ENCODE results near the gene EFNA1. TPM values are rescaled to one million over a fixed set of nuclear protein-coding genes. Genes with fewer than 3 reads are reported as not detected.

Gene EFNA1
- total RNA-seq, 2 experiments from 2014 or later: not detected

GRCh38 chr1:155123801-155124200, 3.9 kb upstream of the EFNA1 start:
- Histone ChIP-seq H3K79me2 (ENCODE audit: insufficient read depth, low read depth, low read length) (no peaks in the 10 kb centered on the region), H2AFZ (ENCODE audit: low read length) (no peak overlapping the region), H3K9me3 (ENCODE audit: low read length) (no peaks in the 10 kb centered on the region), H3K36me3 (ENCODE audit: insufficient read depth, low read length) (no peaks in the 10 kb centered on the region), H3K4me2 (ENCODE audit: low read length) (no peak overlapping the region), H3K27ac (ENCODE audit: low read depth, low read length, poor library complexity, severe bottlenecking) (no peak overlapping the region), H3K4me1 (ENCODE audit: insufficient read depth, low read length, poor library complexity, severe bottlenecking) (peaks cover 4% of the 10 kb centered on the region), H3K9me2 (ENCODE audit: insufficient read depth, low read length) (no peaks in the 10 kb centered on the region), H4K20me1 (ENCODE audit: insufficient read depth, low read length) (no peaks in the 10 kb centered on the region), H3K4me3 (ENCODE audit: low read depth, low read length, poor library complexity, severe bottlenecking) (no peak overlapping the region)
- BruUV-seq (replicated peaks): no TSS peak
- TF ChIP-seq, protein P1, sequence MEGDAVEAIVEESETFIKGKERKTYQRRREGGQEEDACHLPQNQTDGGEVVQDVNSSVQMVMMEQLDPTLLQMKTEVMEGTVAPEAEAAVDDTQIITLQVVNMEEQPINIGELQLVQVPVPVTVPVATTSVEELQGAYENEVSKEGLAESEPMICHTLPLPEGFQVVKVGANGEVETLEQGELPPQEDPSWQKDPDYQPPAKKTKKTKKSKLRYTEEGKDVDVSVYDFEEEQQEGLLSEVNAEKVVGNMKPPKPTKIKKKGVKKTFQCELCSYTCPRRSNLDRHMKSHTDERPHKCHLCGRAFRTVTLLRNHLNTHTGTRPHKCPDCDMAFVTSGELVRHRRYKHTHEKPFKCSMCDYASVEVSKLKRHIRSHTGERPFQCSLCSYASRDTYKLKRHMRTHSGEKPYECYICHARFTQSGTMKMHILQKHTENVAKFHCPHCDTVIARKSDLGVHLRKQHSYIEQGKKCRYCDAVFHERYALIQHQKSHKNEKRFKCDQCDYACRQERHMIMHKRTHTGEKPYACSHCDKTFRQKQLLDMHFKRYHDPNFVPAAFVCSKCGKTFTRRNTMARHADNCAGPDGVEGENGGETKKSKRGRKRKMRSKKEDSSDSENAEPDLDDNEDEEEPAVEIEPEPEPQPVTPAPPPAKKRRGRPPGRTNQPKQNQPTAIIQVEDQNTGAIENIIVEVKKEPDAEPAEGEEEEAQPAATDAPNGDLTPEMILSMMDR (conservative IDR thresholded peaks at IDR 0.05; ENCODE audit: low read length): no peak
- no peak for TF ChIP-seq EZH2phosphoT487 (IDR thresholded peaks at IDR 0.05; ENCODE audit: borderline replicate concordance, low read depth, low read length)
- DNase-seq (ENCODE audit: low spot score): no peak
- CTCF ChIA-PET (ENCODE audit: unreplicated experiment): no interaction called here
- POLR2A ChIA-PET: no interaction called here
- intact Hi-C loops (cut with micrococcal nuclease; ENCODE audit: unreplicated experiment): no loop called here

GRCh38 chr1:155124503-155125463, 2.9 kb upstream of the EFNA1 start:
- H3K79me2 ChIP-seq (ENCODE audit: insufficient read depth, low read depth, low read length): no peaks in the 10 kb centered on the region
- no peak overlapping the region for H3K4me2 ChIP-seq (ENCODE audit: low read length)
- no peaks in the 10 kb centered on the region for H3K36me3 ChIP-seq (ENCODE audit: insufficient read depth, low read length)
- no peak for DNase-seq (ENCODE audit: low spot score)
- H3K27ac ChIP-seq (ENCODE audit: low read depth, low read length, poor library complexity, severe bottlenecking): no peak overlapping the region
- H2AFZ ChIP-seq (ENCODE audit: low read length): no peak overlapping the region
- TF ChIP-seq, protein P1 (conservative IDR thresholded peaks at IDR 0.05; ENCODE audit: low read length): no peak
- no peak for TF ChIP-seq EZH2phosphoT487 (IDR thresholded peaks at IDR 0.05; ENCODE audit: borderline replicate concordance, low read depth, low read length)
- no peak overlapping the region for H3K4me3 ChIP-seq (ENCODE audit: low read depth, low read length, poor library complexity, severe bottlenecking)
- H3K4me1 ChIP-seq (ENCODE audit: insufficient read depth, low read length, poor library complexity, severe bottlenecking): peaks cover 4% of the 10 kb centered on the region
- POLR2A ChIA-PET: no interaction called here
- H3K9me3 ChIP-seq (ENCODE audit: low read length): no peaks in the 10 kb centered on the region
- BruUV-seq (replicated peaks): no TSS peak
- no peaks in the 10 kb centered on the region for H3K9me2 ChIP-seq (ENCODE audit: insufficient read depth, low read length)
- intact Hi-C loops (cut with micrococcal nuclease; ENCODE audit: unreplicated experiment): no loop called here
- CTCF ChIA-PET (ENCODE audit: unreplicated experiment): no interaction called here
- H4K20me1 ChIP-seq (ENCODE audit: insufficient read depth, low read length): no peaks in the 10 kb centered on the region

DNA sequence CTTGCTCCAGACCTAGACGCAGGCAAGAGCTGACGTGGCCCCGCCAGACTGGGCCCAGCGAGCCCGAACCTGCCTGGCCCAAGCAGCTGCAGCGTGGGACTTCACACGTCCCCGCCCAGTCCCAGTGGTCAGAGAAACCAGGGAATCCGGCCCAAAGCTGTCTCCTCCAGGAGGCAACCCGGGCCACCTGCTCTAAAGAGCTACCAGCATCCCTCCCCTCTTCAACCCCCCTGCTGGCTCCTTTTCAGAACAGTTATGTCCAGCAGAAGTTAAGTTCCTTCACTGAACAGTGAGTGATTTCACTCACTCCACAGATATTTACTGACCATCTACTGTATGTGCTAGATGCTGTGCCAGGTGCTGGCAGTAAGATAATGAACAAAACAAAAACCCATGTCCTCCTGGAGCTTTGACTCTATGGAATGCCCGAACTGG, 2.1 kb upstream of the EFNA1 start:
- intact Hi-C loops (cut with micrococcal nuclease; ENCODE audit: unreplicated experiment): no loop called here
- no peaks in the 10 kb centered on the region for H3K9me3 ChIP-seq (ENCODE audit: low read length)
- H3K36me3 ChIP-seq (ENCODE audit: insufficient read depth, low read length): no peaks in the 10 kb centered on the region
- no peak for TF ChIP-seq EZH2phosphoT487 (IDR thresholded peaks at IDR 0.05; ENCODE audit: borderline replicate concordance, low read depth, low read length)
- TF ChIP-seq, protein P1 (conservative IDR thresholded peaks at IDR 0.05; ENCODE audit: low read length): no peak
- H3K9me2 ChIP-seq (ENCODE audit: insufficient read depth, low read length): no peaks in the 10 kb centered on the region
- no peak overlapping the region for H3K4me3 ChIP-seq (ENCODE audit: low read depth, low read length, poor library complexity, severe bottlenecking)
- H3K27ac ChIP-seq (ENCODE audit: low read depth, low read length, poor library complexity, severe bottlenecking): no peak overlapping the region
- H3K4me2 ChIP-seq (ENCODE audit: low read length): no peak overlapping the region
- POLR2A ChIA-PET: no interaction called here
- no peaks in the 10 kb centered on the region for H4K20me1 ChIP-seq (ENCODE audit: insufficient read depth, low read length)
- no peak overlapping the region for H2AFZ ChIP-seq (ENCODE audit: low read length)
- DNase-seq (ENCODE audit: low spot score): no peak
- peaks cover 4% of the 10 kb centered on the region for H3K4me1 ChIP-seq (ENCODE audit: insufficient read depth, low read length, poor library complexity, severe bottlenecking)
- H3K79me2 ChIP-seq (ENCODE audit: insufficient read depth, low read depth, low read length): no peaks in the 10 kb centered on the region
- BruUV-seq (replicated peaks): no TSS peak
- CTCF ChIA-PET (ENCODE audit: unreplicated experiment): no interaction called here

All from OCI-LY7 (cell line).